ENCODE results near the gene ANO7. TPM values are rescaled to one million over a fixed set of nuclear protein-coding genes. Genes with fewer than 3 reads are reported as not detected.
A peak's percentile ranks its signal among the peaks of the same experiment; 100 is the strongest.

ANO7 gene
- total RNA-seq, 2 donors from 2014 or later: 2.8 to 7.1 TPM

GRCh38 chr2:241163601-241164118, 24.8 kb upstream of the ANO7 start:
- no peaks in the 10 kb centered on the region for H3K4me1 Mint-ChIP-seq (ENCODE audit: low read depth in 2 of 2)
- H3K4me3 Mint-ChIP-seq: no peak overlapping the region
- no peaks in the 10 kb centered on the region for H3K9me3 Mint-ChIP-seq
- no peak for ATAC-seq
- H3K27ac Mint-ChIP-seq: no peak overlapping the region
- DNase-seq (ENCODE audit: low spot score): no peak
- peaks cover 6% of the 10 kb centered on the region for H3K36me3 Mint-ChIP-seq
- H3K27me3 Mint-ChIP-seq: no peaks in the 10 kb centered on the region

GRCh38 chr2:241168366-241168765, 20.1 kb upstream of the ANO7 start:
- ATAC-seq: peak in 1 of 2 donors; percentile 20

GRCh38 chr2:241173557-241173956, 14.9 kb upstream of the ANO7 start:
- no peak overlapping the region for H3K4me3 Mint-ChIP-seq
- H3K4me1 Mint-ChIP-seq (ENCODE audit: low read depth in 2 of 2): no peaks in the 10 kb centered on the region
- peaks cover 7% of the 10 kb centered on the region for H3K9me3 Mint-ChIP-seq
- no peak for ATAC-seq
- no peak overlapping the region for H3K27ac Mint-ChIP-seq
- H3K27me3 Mint-ChIP-seq: no peaks in the 10 kb centered on the region
- H3K36me3 Mint-ChIP-seq: peaks cover 40% of the 10 kb centered on the region
- no peak for DNase-seq (ENCODE audit: low spot score)

More at GRCh38 chr2:241168366-241168765, 20.1 kb upstream of the ANO7 start:
- H3K4me3 Mint-ChIP-seq: no peak overlapping the region
- peaks cover 33% of the 10 kb centered on the region for H3K36me3 Mint-ChIP-seq
- no peaks in the 10 kb centered on the region for H3K27me3 Mint-ChIP-seq
- no peak overlapping the region for H3K27ac Mint-ChIP-seq
- no peaks in the 10 kb centered on the region for H3K4me1 Mint-ChIP-seq (ENCODE audit: low read depth in 2 of 2)
- H3K9me3 Mint-ChIP-seq: peaks cover 7% of the 10 kb centered on the region
- no peak for DNase-seq (ENCODE audit: low spot score)

- ATAC-seq: no peak
- Mint-ChIP-seq H3K4me3 (no peak overlapping the region), H3K27ac (no peak overlapping the region), H3K27me3 (no peaks in the 10 kb centered on the region), H3K9me3 (no peaks in the 10 kb centered on the region), H3K36me3 (peaks cover 26% of the 10 kb centered on the region), H3K4me1 (ENCODE audit: low read depth in 2 of 2) (peaks cover 0 to 5% of the 10 kb centered on the region in 2 donors)
- no peak for DNase-seq (ENCODE audit: low spot score)
Observed at GRCh38 chr2:241177526-241178334, 10.7 kb upstream of the ANO7 start.

- ATAC-seq (no peak), DNase-seq (ENCODE audit: low spot score) (no peak)
- H3K4me3 Mint-ChIP-seq: no peak overlapping the region
- peaks cover 0 to 5% of the 10 kb centered on the region in 2 donors for H3K4me1 Mint-ChIP-seq (ENCODE audit: low read depth in 2 of 2)
- H3K9me3 Mint-ChIP-seq: no peaks in the 10 kb centered on the region
- peaks cover 21% of the 10 kb centered on the region for H3K36me3 Mint-ChIP-seq
- no peak overlapping the region for H3K27ac Mint-ChIP-seq
- no peaks in the 10 kb centered on the region for H3K27me3 Mint-ChIP-seq
Observed at GRCh38 chr2:241178961-241179360, 9.5 kb upstream of the ANO7 start.

- H3K36me3 Mint-ChIP-seq: peaks cover 19% of the 10 kb centered on the region
- ATAC-seq: peak in 1 of 2 donors; percentile 62
- no peaks in the 10 kb centered on the region for H3K27me3 Mint-ChIP-seq
- H3K4me1 Mint-ChIP-seq (ENCODE audit: low read depth in 2 of 2): peaks cover 0 to 5% of the 10 kb centered on the region in 2 donors
- no peaks in the 10 kb centered on the region for H3K9me3 Mint-ChIP-seq
- no peak overlapping the region for H3K27ac Mint-ChIP-seq
- H3K4me3 Mint-ChIP-seq: no peak overlapping the region
- no peak for DNase-seq (ENCODE audit: low spot score)
Observed at GRCh38 chr2:241179899-241180298, 8.6 kb upstream of the ANO7 start.

- Mint-ChIP-seq H3K27ac (no peak overlapping the region), H3K4me3 (no peak overlapping the region), H3K9me3 (no peaks in the 10 kb centered on the region), H3K4me1 (ENCODE audit: low read depth in 2 of 2) (peaks cover 0 to 5% of the 10 kb centered on the region in 2 donors), H3K27me3 (no peaks in the 10 kb centered on the region), H3K36me3 (peaks cover 13% of the 10 kb centered on the region)
- ATAC-seq: no peak
- no peak for DNase-seq (ENCODE audit: low spot score)
Observed at GRCh38 chr2:241180495-241180894, 8.0 kb upstream of the ANO7 start.

- Mint-ChIP-seq H3K27me3 (no peaks in the 10 kb centered on the region), H3K27ac (no peak overlapping the region), H3K4me1 (ENCODE audit: low read depth in 2 of 2) (peaks cover 0 to 5% of the 10 kb centered on the region in 2 donors), H3K4me3 (no peak overlapping the region), H3K9me3 (no peaks in the 10 kb centered on the region), H3K36me3 (peaks cover 13% of the 10 kb centered on the region)
- no peak for ATAC-seq
- no peak for DNase-seq (ENCODE audit: low spot score)
Observed at GRCh38 chr2:241182126-241182525, 6.4 kb upstream of the ANO7 start.

- H3K36me3 Mint-ChIP-seq: peaks cover 13% of the 10 kb centered on the region
- H3K4me1 Mint-ChIP-seq (ENCODE audit: low read depth in 2 of 2): peaks cover 0 to 5% of the 10 kb centered on the region in 2 donors
- DNase-seq (ENCODE audit: low spot score) (no peak), ATAC-seq (no peak)
- H3K9me3 Mint-ChIP-seq: no peaks in the 10 kb centered on the region
- H3K27ac Mint-ChIP-seq: no peak overlapping the region
- no peaks in the 10 kb centered on the region for H3K27me3 Mint-ChIP-seq
- no peak overlapping the region for H3K4me3 Mint-ChIP-seq
Observed at GRCh38 chr2:241182531-241183133, 5.8 kb upstream of the ANO7 start.

- no peak for ATAC-seq
- no peak overlapping the region for H3K27ac Mint-ChIP-seq
- H3K36me3 Mint-ChIP-seq: peaks cover 13% of the 10 kb centered on the region
- DNase-seq (ENCODE audit: low spot score): no peak
- no peak overlapping the region for H3K4me3 Mint-ChIP-seq
- no peaks in the 10 kb centered on the region for H3K9me3 Mint-ChIP-seq
- no peaks in the 10 kb centered on the region for H3K27me3 Mint-ChIP-seq
- H3K4me1 Mint-ChIP-seq (ENCODE audit: low read depth in 2 of 2): peaks cover 0 to 5% of the 10 kb centered on the region in 2 donors
Observed at GRCh38 chr2:241183221-241183620, 5.3 kb upstream of the ANO7 start.

- no peak for ATAC-seq
- peaks cover under 1% of the 10 kb centered on the region for H3K36me3 Mint-ChIP-seq
- no peak for DNase-seq (ENCODE audit: low spot score)
- no peaks in the 10 kb centered on the region for H3K9me3 Mint-ChIP-seq
- H3K4me1 Mint-ChIP-seq (ENCODE audit: low read depth in 2 of 2): no peaks in the 10 kb centered on the region
- no peak overlapping the region for H3K4me3 Mint-ChIP-seq
- H3K27ac Mint-ChIP-seq: no peak overlapping the region
- H3K27me3 Mint-ChIP-seq: no peaks in the 10 kb centered on the region
Observed at GRCh38 chr2:241184901-241185300, 3.6 kb upstream of the ANO7 start.

- no peak for DNase-seq (ENCODE audit: low spot score)
- Mint-ChIP-seq H3K36me3 (no peaks in the 10 kb centered on the region), H3K4me1 (ENCODE audit: low read depth in 2 of 2) (no peaks in the 10 kb centered on the region), H3K27ac (no peak overlapping the region), H3K4me3 (no peak overlapping the region), H3K9me3 (no peaks in the 10 kb centered on the region), H3K27me3 (no peaks in the 10 kb centered on the region)
- ATAC-seq: no peak
Observed at GRCh38 chr2:241185961-241186360, 2.5 kb upstream of the ANO7 start.

GRCh38 chr2:241187101-241187917, 1.2 kb upstream of the ANO7 start:
- Mint-ChIP-seq H3K9me3 (no peaks in the 10 kb centered on the region), H3K4me1 (ENCODE audit: low read depth in 2 of 2) (no peaks in the 10 kb centered on the region), H3K27me3 (no peaks in the 10 kb centered on the region), H3K36me3 (no peaks in the 10 kb centered on the region), H3K4me3 (no peak overlapping the region), H3K27ac (no peak overlapping the region)
- DNase-seq (ENCODE audit: low spot score) (peak; percentile 58), ATAC-seq (no peak)

GRCh38 chr2:241187918-241188234, 601 bp upstream of the ANO7 start:
- H3K36me3 Mint-ChIP-seq: no peaks in the 10 kb centered on the region
- DNase-seq (ENCODE audit: low spot score) (no peak), ATAC-seq (no peak)
- H3K4me3 Mint-ChIP-seq: no peak overlapping the region
- no peaks in the 10 kb centered on the region for H3K9me3 Mint-ChIP-seq
- no peak overlapping the region for H3K27ac Mint-ChIP-seq
- H3K27me3 Mint-ChIP-seq: no peaks in the 10 kb centered on the region
- no peaks in the 10 kb centered on the region for H3K4me1 Mint-ChIP-seq (ENCODE audit: low read depth in 2 of 2)

Measured in natural killer cell treated with Interleukin-12 subunit alpha and Interleukin-12 subunit beta and Interleukin-15 and Interleukin-18, amount 100 ng/mL, for 72 hours (primary cell).